Endothelial cell of umbilical vein (primary cell): Measurements from ENCODE around the gene ELF4. TPM values are rescaled to one million over a fixed set of nuclear protein-coding genes. Genes with fewer than 3 reads are reported as not detected.

Experiments used
- BruUV-seq: library from RNA; stranded (reverse); fragments of 400-500 nt; replicated peaks from 2 replicates; lab custom pipeline; 2021; lab: Mats Ljungman, UMichigan
- CTCF ChIA-PET: fragments of 300-600, 350-600 bp; sonication (Branson Sonifier 250); formaldehyde crosslinking; loops from one replicate; lab custom pipeline; 2021; ENCODE audit warnings: antibody characterized with exemption, inconsistent platforms; lab: Charles Lee
- POLR2A ChIA-PET: fragments of 300-600, 350-600 bp; sonication (Branson Sonifier 250); formaldehyde crosslinking; loops from one replicate; lab custom pipeline; 2021; ENCODE audit warnings: antibody characterized with exemption, inconsistent platforms; lab: Charles Lee
- DNase-seq: peaks from one replicate; pipeline ENCODE4 v3.0.0-alpha.2; 2011; ENCODE audit warnings: low read depth, low spot score
- FAIRE-seq: peaks from 2 replicates; lab custom pipeline; 2011; peaks lifted over from hg19 to GRCh38; lab: Jason Lieb, UNC
- H2AFZ ChIP-seq: 2 replicates; pipeline ENCODE4 v1.6.0; 2012; ENCODE audit warnings: low read depth, low read length, control low read depth, inconsistent platforms
- H3K27ac ChIP-seq: 2 replicates; pipeline ENCODE4 v1.5.1; 2011; ENCODE audit warnings: low read depth, mild to moderate bottlenecking, control low read depth, low read length, moderate library complexity; ENCODE audit not compliant: insufficient read depth
- H3K27me3 ChIP-seq, 2 experiments: 2 replicates each; pipeline versions ENCODE4 v1.6.0 to v1.6.1; 2011; ENCODE audit warnings: low read length in 2 of 2, mixed read lengths in 1 of 2; ENCODE audit not compliant: control insufficient read depth in 2 of 2, insufficient read depth in 2 of 2
- H3K36me3 ChIP-seq, 2 experiments: 2 replicates in 1 of 2; 3 replicates in 1 of 2; pipeline ENCODE4 v1.5.1; 2011; ENCODE audit warnings: low read length in 2 of 2, mild to moderate bottlenecking in 1 of 2, moderate library complexity in 1 of 2; ENCODE audit not compliant: control insufficient read depth in 2 of 2, insufficient read depth in 2 of 2; ENCODE audit errors: extremely low read depth in 1 of 2
- H3K4me1 ChIP-seq: 3 replicates; pipeline ENCODE4 v1.5.1; 2011; ENCODE audit warnings: mild to moderate bottlenecking, low read length; ENCODE audit not compliant: control insufficient read depth, insufficient read depth; ENCODE audit errors: extremely low read depth
- H3K4me2 ChIP-seq: 2 replicates; pipeline ENCODE4 v1.6.1; 2011; ENCODE audit warnings: low read length, control low read depth, mixed read lengths; ENCODE audit not compliant: insufficient read depth
- H3K4me3 ChIP-seq, 3 experiments: fragments of 200-600 bp in 1 of 3; sonication (generic), shearing (Covaris generic) in 1 of 3; replicated peaks in 1 of 3; 2 replicates each; pipeline ENCODE4 v1.5.1; 2011 to 2016; ENCODE audit warnings: control low read depth in 3 of 3, low read length in 3 of 3, mild to moderate bottlenecking in 2 of 3, inconsistent platforms in 1 of 3, low read depth in 1 of 3, moderate library complexity in 1 of 3; ENCODE audit not compliant: insufficient read depth in 1 of 3
- H3K79me2 ChIP-seq: 2 replicates; pipeline ENCODE4 v1.6.0; 2012; ENCODE audit warnings: low read length, inconsistent platforms; ENCODE audit not compliant: control insufficient read depth, insufficient read depth
- H3K9ac ChIP-seq: replicated peaks from 2 replicates; pipeline ENCODE3; 2011; ENCODE audit warnings: low read length, control low read depth; ENCODE audit not compliant: insufficient read depth; ENCODE audit errors: extremely low read depth
- H3K9me1 ChIP-seq: replicated peaks from 3 replicates; pipeline ENCODE4 v1.6.0; 2011; ENCODE audit warnings: mild to moderate bottlenecking, low read length; ENCODE audit not compliant: control insufficient read depth, insufficient read depth; ENCODE audit errors: extremely low read depth
- H3K9me3 ChIP-seq: replicated peaks from 2 replicates; pipeline ENCODE4 v1.5.1; 2012; ENCODE audit warnings: low read length, inconsistent platforms; ENCODE audit not compliant: control insufficient read depth, insufficient read depth
- H4K20me1 ChIP-seq: replicated peaks from 2 replicates; pipeline ENCODE3; 2011; ENCODE audit warnings: mild to moderate bottlenecking, low read length; ENCODE audit not compliant: control insufficient read depth, insufficient read depth; ENCODE audit errors: extremely low read depth
- EZH2 ChIP-seq: IDR thresholded peaks from 2 replicates; pipeline ENCODE4 v1.6.1; 2012; ENCODE audit warnings: borderline replicate concordance, low read depth, mild to moderate bottlenecking, moderate library complexity, low read length, inconsistent platforms; ENCODE audit not compliant: severe bottlenecking
- FOS ChIP-seq: IDR thresholded peaks from 2 replicates; pipeline ENCODE4 v1.6.1; 2011; ENCODE audit warnings: mild to moderate bottlenecking, low read length, moderate library complexity, borderline replicate concordance; ENCODE audit not compliant: insufficient read depth
- GATA2 ChIP-seq: IDR thresholded peaks from 2 replicates; pipeline ENCODE4 v1.7.0; 2011; ENCODE audit warnings: low read depth, mild to moderate bottlenecking, moderate library complexity, mixed read lengths, low read length; ENCODE audit not compliant: insufficient read length, insufficient read depth
- JUN ChIP-seq: IDR thresholded peaks from 2 replicates; pipeline ENCODE4 v1.6.1; 2011; ENCODE audit warnings: borderline replicate concordance, low read depth; ENCODE audit not compliant: insufficient read length, insufficient read depth
- MYC ChIP-seq: IDR thresholded peaks from one replicate; pipeline ENCODE4 v1.6.1; 2011; ENCODE audit warnings: mild to moderate bottlenecking, low read depth, low read length
- POLR2A ChIP-seq: IDR thresholded peaks from 2 replicates; pipeline ENCODE4 v1.6.1; 2012; ENCODE audit warnings: low read depth, mild to moderate bottlenecking, control low read depth, low read length
- POLR2AphosphoS5 ChIP-seq: IDR thresholded peaks from 2 replicates; pipeline ENCODE4 v1.6.1; 2012; ENCODE audit warnings: low read depth, mild to moderate bottlenecking, control low read depth, low read length, moderate library complexity; ENCODE audit not compliant: insufficient read depth
- dilution Hi-C: fragments of 300-500 bp; cut with MboI; formaldehyde crosslinking; loops from one replicate; pipeline ENCODE4 v1.15.0; 2019; ENCODE audit warnings: low sequenced_read_pairs; ENCODE audit not compliant: extremely low pct_ligation_motif_present
- intact Hi-C: fragments of 100-400 bp; cut with micrococcal nuclease; formaldehyde crosslinking; loops from one replicate; pipeline ENCODE4 v1.10.0; 2022
- polyA plus RNA-seq, 4 experiments: library from polyadenylated mRNA; depleted of rRNA in 3 of 4; stranded (reverse) in 3 of 4; unstranded in 1 of 4; fragments of >200 nt; gene quantifications; 2 replicates each; pipeline versions ENCODE4 v1.2.1 to v1.2.3, GENCODE V29; 2011 to 2012; ENCODE audit warnings: missing spikeins in 1 of 4
- total RNA-seq: library from RNA; stranded (reverse); gene quantifications from 2 replicates; pipeline ENCODE4 v1.2.3, GENCODE V29; 2021
- TF ChIP-seq, protein P1 (sequence below): IDR thresholded peaks from 2 replicates; pipeline ENCODE4 v1.6.1; 2011; ENCODE audit not compliant: insufficient read depth, insufficient read length
- TF ChIP-seq, protein P2 (sequence below), 2 donors: IDR thresholded peaks; 1 replicate in 1 of 2; 2 replicates in 1 of 2; pipeline ENCODE4 v1.5.1; 2011; ENCODE audit warnings: low read length in 2 of 2, mild to moderate bottlenecking in 2 of 2, moderate library complexity in 2 of 2, control low read depth in 1 of 2, inconsistent platforms in 1 of 2, low read depth in 1 of 2; ENCODE audit not compliant: insufficient read depth in 1 of 2; ENCODE audit errors: extremely low read depth in 1 of 2

ELF4 gene
- total and polyA plus RNA-seq, 2 donors (not counting 3 experiments of a cell fraction or from before 2014, with no cell fraction given) = 31.9 to 33.4 TPM

DNA sequence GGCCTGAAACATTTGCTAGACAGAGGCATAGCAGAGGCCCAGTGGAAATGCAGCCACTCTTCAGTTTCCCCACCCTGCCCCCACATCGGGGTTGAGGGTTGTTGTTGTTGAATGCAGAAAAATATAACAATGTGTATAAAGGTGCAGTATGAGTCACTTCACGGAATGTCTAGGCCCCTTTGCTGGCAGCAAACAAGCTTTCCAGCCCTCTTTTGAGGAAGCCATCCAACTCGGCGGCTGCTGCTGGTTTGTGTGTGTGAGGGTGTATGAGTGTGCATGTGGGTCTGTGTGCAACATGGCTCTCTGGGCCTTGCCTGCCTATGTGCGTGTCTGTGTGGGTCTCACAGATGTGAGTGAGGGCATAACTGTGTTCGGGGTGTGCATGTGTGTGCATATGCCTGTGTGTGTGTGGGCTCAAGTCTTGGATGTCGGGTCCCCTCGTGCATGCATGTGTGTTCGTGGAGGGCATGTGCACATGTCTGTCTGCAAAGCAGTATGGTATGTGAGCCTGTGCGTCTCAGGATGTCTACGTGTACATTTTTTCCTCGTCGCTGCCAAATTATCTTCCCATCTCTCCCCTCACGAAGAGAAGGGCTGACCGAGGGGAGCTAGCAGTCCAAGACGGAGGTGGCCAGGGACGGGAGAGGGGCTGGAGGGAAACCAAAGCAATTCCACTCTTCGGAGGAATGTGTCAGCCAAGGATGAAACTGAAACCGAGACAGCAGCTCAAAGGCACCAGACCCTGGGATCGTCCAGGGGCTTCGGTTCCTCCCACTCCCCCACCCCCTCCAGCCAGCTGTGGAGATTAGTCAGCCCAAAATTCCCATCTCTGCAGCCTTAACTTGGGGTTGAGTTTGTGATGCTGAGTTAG is 8.4 kb upstream of the ELF4 start:
- peak; percentile 71 for TF ChIP-seq FOS
- TF ChIP-seq POLR2AphosphoS5 = peak; percentile 39
- peak; percentile 73 for TF ChIP-seq JUN
- TF ChIP-seq GATA2 = no peak
- no peak for TF ChIP-seq EZH2
- TF ChIP-seq, protein P1, sequence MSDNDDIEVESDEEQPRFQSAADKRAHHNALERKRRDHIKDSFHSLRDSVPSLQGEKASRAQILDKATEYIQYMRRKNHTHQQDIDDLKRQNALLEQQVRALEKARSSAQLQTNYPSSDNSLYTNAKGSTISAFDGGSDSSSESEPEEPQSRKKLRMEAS = no peak
- no peak for TF ChIP-seq MYC
- TF ChIP-seq, protein P2, sequence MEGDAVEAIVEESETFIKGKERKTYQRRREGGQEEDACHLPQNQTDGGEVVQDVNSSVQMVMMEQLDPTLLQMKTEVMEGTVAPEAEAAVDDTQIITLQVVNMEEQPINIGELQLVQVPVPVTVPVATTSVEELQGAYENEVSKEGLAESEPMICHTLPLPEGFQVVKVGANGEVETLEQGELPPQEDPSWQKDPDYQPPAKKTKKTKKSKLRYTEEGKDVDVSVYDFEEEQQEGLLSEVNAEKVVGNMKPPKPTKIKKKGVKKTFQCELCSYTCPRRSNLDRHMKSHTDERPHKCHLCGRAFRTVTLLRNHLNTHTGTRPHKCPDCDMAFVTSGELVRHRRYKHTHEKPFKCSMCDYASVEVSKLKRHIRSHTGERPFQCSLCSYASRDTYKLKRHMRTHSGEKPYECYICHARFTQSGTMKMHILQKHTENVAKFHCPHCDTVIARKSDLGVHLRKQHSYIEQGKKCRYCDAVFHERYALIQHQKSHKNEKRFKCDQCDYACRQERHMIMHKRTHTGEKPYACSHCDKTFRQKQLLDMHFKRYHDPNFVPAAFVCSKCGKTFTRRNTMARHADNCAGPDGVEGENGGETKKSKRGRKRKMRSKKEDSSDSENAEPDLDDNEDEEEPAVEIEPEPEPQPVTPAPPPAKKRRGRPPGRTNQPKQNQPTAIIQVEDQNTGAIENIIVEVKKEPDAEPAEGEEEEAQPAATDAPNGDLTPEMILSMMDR (IDR thresholded peaks at IDR 0.05; ENCODE audit: extremely low read depth in 1 of 2, insufficient read depth in 1 of 2, low read depth in 1 of 2, low read length in 2 of 2) = no peak
- TF ChIP-seq POLR2A = no peak
- no peaks in the 10 kb centered on the region for H3K79me2 ChIP-seq
- no peaks in the 10 kb centered on the region for H3K9me1 ChIP-seq
- H3K4me2 ChIP-seq = peak overlapping the region; percentile 29
- no peak overlapping the region for H2AFZ ChIP-seq
- peaks cover 40% of the 10 kb centered on the region for H3K4me1 ChIP-seq
- dilution Hi-C loops = no loop called here
- H3K27ac ChIP-seq = peak overlapping the region; percentile 83
- no peaks in the 10 kb centered on the region for H3K27me3 ChIP-seq
- intact Hi-C loops = loop anchor here (1.0 kb wide), 1 partner anchor 9 kb away; no protein-coding TSS in a partner anchor
- peak overlapping the region; percentile 37 for H3K9ac ChIP-seq
- H4K20me1 ChIP-seq = no peaks in the 10 kb centered on the region
- DNase-seq = peak; percentile 88
- no peaks in the 10 kb centered on the region for H3K36me3 ChIP-seq
- no peaks in the 10 kb centered on the region for H3K9me3 ChIP-seq
- POLR2A ChIA-PET = interaction anchor here (0.6 kb wide), 1 partner anchor 17 kb away, joined by 7 read pairs; no protein-coding TSS in a partner anchor
- peak; percentile 98 for FAIRE-seq
- BruUV-seq = no TSS peak
- CTCF ChIA-PET = interaction anchor here (1.0 to 5.7 kb wide), 9 partner anchors 9 to 74 kb away, joined by 3 to 65 read pairs (median 5); partner anchors contain the start of genes AIFM1 and ELF4
- no peak overlapping the region for H3K4me3 ChIP-seq
